HUES64 (cell line): ENCODE data around the gene CABLES1. TPM values are rescaled to one million over a fixed set of nuclear protein-coding genes. Genes with fewer than 3 reads are reported as not detected.
A peak's percentile ranks its signal among the peaks of the same experiment; 100 is the strongest.
"Not testable (repeated sequence)": the region's sequence is repeated elsewhere in the genome, so short reads cannot be mapped to it uniquely, and the experiment has no call there.

Experiments
- H3K27ac ChIP-seq: 2 replicates; pipeline ENCODE4 v1.7.0; 2013; ENCODE audit warnings: low read depth, low read length, inconsistent platforms
- H3K27me3 ChIP-seq: 2 replicates; pipeline ENCODE4 v1.6.1; 2013; ENCODE audit warnings: mild to moderate bottlenecking, low read length; ENCODE audit not compliant: insufficient read depth
- H3K36me3 ChIP-seq: 2 replicates; pipeline ENCODE4 v1.6.1; 2013; ENCODE audit warnings: mild to moderate bottlenecking, low read length; ENCODE audit not compliant: insufficient read depth
- H3K4me1 ChIP-seq: 2 replicates; pipeline ENCODE4 v1.6.1; 2013; ENCODE audit warnings: mild to moderate bottlenecking, low read length, moderate library complexity; ENCODE audit not compliant: insufficient read depth
- H3K4me3 ChIP-seq: 2 replicates; pipeline ENCODE4 v1.5.1; 2013; ENCODE audit warnings: mild to moderate bottlenecking, low read length, moderate library complexity
- H3K9ac ChIP-seq: 2 replicates; pipeline ENCODE4 v1.6.1; 2013; ENCODE audit warnings: mild to moderate bottlenecking, low read depth, low read length
- H3K9me3 ChIP-seq: 2 replicates; pipeline ENCODE4 v1.6.1; 2013; ENCODE audit warnings: low read depth, low read length; ENCODE audit not compliant: insufficient read depth
- WGBS: fragments of 150-250, 120-280 bp; methylation state at CpG from one replicate; pipeline ENCODE4 v1.1.7; 2013; ENCODE audit warnings: missing lambda C conversion rate; 5-methylcytosine and 5-hydroxymethylcytosine counted together
- polyA plus RNA-seq, 2 experiments: library from polyadenylated mRNA; stranded (reverse); fragments of 50-300 nt; gene quantifications; one replicate each; pipeline ENCODE4 v1.2.3, GENCODE V29; 2013

Gene CABLES1, protein sequence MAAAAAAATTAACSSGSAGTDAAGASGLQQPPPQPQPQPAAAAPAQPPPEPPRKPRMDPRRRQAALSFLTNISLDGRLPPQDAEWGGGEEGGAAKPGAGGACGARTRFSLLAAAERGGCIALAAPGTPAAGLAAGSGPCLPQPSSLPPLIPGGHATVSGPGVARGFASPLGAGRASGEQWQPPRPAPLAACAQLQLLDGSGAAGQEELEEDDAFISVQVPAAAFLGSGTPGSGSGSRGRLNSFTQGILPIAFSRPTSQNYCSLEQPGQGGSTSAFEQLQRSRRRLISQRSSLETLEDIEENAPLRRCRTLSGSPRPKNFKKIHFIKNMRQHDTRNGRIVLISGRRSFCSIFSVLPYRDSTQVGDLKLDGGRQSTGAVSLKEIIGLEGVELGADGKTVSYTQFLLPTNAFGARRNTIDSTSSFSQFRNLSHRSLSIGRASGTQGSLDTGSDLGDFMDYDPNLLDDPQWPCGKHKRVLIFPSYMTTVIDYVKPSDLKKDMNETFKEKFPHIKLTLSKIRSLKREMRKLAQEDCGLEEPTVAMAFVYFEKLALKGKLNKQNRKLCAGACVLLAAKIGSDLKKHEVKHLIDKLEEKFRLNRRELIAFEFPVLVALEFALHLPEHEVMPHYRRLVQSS
- 10.4 TPM for polyA plus RNA-seq (2013, experiment 1 of 2)
- 10.8 TPM for polyA plus RNA-seq (2013, experiment 2 of 2)

DNA sequence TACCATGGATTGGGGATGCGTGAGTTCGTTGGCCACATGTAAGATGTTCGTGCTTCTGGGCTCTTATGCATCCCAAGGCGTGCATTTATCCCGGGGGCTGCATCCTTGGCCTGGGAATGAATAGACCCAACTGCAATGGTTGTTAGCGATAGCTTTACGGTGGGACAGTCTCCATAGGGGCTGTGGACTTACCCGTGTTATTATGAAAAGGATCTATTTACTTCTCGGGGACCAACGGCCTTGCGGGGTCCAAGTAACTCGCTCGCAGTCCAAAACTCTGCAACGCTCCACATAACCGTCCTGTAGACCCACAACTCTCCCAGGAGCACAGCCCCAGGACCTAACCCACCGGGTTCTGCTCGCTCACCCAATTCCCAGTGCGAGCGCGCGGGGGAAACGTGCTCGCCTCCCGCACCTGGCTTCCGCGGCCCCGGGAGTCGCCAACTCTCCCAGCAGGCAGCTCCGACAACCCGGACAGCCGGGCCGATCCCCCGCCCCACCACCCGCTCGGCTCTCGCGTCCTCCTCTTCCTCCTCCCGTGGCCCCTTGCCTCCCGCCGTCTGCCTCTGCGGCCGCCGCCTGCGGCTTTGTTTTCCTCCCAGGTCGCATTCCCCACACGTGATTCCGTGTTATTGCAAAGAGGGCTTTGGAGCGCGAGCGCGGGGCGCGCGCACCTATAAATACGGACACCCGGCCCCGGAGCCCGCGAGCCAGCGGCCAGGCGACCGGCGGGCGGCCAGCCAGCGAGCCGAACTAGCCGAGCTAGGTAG, at the start of gene CABLES1:
Gene CABLES1, plus strand, starts transcription at position 706 of the 770 bp plus-strand sequence. CDS start 278 bp downstream, outside the sequence.
- no peaks in the 10 kb centered on the region for H3K9me3 ChIP-seq
- peak within 1 kb of the TSS; percentile 85 for H3K9ac ChIP-seq
- peaks cover 42% of the 10 kb centered on the region for H3K4me1 ChIP-seq
- H3K27me3 ChIP-seq, result peaks cover 19% of the 10 kb centered on the region
- H3K36me3 ChIP-seq, result peaks cover 5% of the 10 kb centered on the region; the same call in 1 of the 2 replicates
- under 1% methylated on average over 67 of the region's 67 CpGs for WGBS
- H3K27ac ChIP-seq, result peak within 1 kb of the TSS; percentile 61
- peak within 1 kb of the TSS; percentile 75 for H3K4me3 ChIP-seq

DNA sequence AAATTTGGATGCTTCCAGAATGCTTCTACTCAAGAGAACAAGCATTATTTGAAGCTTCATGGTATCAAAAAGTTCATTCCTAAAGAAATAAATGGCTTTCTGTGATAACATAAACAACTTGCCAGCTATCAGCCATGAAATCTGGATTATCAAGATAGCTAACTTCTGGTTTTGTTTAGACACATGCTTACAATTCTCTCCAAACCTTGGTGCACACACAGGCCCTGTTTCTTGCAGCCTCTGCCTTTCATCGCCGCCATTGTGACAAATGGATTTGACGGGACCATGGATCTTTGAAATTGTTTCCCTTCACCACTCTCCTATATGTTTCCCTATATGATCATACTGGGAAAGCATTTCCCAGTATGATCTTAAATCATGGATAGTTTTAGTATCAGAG, 47.9 kb upstream of the CABLES1 start:
- H3K27ac ChIP-seq, result no peak overlapping the region
- no peaks in the 10 kb centered on the region for H3K27me3 ChIP-seq
- no peaks in the 10 kb centered on the region for H3K9me3 ChIP-seq
- H3K4me3 ChIP-seq, result no peak overlapping the region
- H3K4me1 ChIP-seq, result no peaks in the 10 kb centered on the region
- no peak overlapping the region for H3K9ac ChIP-seq
- 65% methylated on average over 3 of the region's 3 CpGs for WGBS
- no peaks in the 10 kb centered on the region for H3K36me3 ChIP-seq

DNA sequence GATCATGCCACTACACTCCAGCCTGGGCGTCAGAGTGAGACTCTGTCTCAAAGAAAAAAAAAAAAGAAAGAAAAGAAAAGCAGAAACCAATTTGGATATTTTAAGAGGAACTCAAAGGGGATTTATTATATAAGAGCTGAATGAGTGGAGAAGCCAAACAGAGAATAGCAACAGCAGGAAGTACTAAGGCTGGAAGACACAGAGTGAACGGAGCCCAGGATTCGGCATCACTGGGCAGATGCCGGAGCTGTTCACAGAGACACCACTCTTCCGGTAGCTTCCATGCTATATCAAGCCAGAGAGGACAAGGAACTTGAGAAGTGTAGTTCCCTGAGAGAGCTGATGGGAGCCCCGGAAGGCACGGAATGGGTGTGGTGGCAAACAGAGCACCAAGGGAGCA, 47.0 kb upstream of the CABLES1 start:
- H3K27me3 ChIP-seq, result no peaks in the 10 kb centered on the region
- H3K9ac ChIP-seq, result no peak overlapping the region
- no peaks in the 10 kb centered on the region for H3K36me3 ChIP-seq
- 94% methylated on average over 7 of the region's 7 CpGs for WGBS
- no peak overlapping the region for H3K4me3 ChIP-seq
- H3K27ac ChIP-seq, result no peak overlapping the region
- no peaks in the 10 kb centered on the region for H3K9me3 ChIP-seq
- no peaks in the 10 kb centered on the region for H3K4me1 ChIP-seq

DNA sequence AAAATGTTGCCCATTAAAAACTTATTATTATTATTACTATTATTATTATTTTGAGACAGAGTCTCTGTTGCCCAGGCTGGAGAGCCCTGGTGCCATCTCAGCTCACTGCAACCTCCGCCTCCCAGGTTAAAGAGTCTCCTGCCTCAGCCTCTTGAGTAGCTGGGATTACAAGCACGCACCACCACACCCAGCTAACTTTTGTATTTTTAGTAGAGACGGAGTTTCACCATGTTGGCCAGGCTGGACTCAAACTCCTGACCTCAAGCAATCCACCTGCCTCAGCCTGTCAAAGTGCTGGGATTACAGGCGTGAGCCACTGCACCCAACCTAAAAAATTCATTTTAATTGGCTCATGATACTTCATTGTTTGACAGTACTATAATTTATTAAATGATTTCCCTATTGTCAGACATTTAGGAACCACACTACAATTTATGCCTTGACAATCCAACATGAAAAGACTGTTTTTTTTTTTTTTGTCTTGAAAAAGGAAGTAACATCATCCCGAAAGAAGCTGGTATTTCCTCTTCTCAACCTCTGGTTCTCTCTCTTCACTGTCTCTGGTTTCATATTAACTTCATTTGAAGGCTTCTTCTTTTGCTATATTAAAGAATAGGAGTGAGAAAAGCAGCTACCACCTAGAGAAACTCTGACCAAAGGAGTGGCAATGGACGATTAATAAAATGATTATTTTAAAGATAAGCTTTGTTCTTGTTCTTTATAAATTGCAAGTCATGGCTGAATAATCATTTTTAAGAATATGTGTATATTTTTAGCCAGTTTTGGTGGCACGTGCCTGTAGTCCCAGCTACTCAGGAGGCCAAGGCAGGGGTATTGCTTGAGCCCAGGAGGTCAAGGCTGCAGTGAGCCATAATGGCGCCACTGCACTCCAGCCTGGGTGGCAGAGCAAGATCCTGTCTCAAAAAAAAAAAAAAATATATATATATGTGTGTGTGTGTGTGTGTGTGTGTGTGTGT, 44.0 kb upstream of the CABLES1 start:
- not testable (repeated sequence) for H3K9ac ChIP-seq, H3K9me3 ChIP-seq, H3K27ac ChIP-seq, H3K27me3 ChIP-seq, H3K36me3 ChIP-seq, H3K4me3 ChIP-seq
- peaks cover 13% of the 10 kb centered on the region for H3K4me1 ChIP-seq
- WGBS, result 87% methylated on average over 8 of the region's 8 CpGs

DNA sequence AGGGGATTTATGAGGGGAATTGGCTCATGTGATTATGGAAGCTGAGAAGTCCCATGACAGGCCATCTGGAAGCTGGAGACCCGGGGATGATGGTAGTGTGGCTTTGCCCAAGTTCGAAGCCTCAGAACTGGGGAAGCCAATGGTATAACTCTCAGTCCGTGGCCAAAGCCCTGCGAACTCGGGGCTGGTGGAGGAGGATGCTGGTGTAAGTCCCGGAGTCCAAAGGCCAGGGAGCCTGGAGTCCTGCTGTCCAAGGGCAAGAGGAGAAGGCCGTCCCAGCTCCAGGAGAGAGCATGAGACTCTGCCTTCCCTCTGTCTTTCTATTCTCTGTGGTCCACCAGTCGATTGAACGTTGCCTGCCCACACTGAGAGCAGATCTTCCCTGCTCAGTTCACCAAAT, 43.2 kb upstream of the CABLES1 start:
- H3K36me3 ChIP-seq, result no peaks in the 10 kb centered on the region
- no peak overlapping the region for H3K4me3 ChIP-seq
- no peak overlapping the region for H3K27ac ChIP-seq
- WGBS, result 94% methylated on average over 9 of the region's 9 CpGs
- 0 out of 2 replicates have a peak, but pooled peaks cover 3% of the 10 kb centered on the region for H3K27me3 ChIP-seq
- no peak overlapping the region for H3K9ac ChIP-seq
- H3K4me1 ChIP-seq, result peaks cover 13% of the 10 kb centered on the region
- no peaks in the 10 kb centered on the region for H3K9me3 ChIP-seq

DNA sequence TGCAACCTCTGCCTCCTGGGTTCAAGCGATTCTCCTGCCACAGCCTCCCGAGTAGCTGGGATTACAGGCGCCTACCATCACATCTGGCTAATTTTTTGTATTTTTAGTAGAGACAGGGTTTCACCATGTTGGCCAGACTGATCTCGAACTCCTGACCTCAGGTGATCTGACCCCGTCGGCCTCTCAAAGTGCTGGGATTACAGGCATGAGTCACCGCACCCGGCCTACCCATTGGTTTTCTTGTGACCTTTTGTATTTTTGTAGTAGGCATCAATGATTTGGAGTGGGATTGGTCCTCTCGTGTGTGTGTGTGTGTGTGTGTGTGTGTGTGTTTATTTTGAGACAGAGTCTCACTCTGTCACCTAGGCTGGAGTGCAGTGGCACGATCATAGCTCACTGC, 42.2 kb upstream of the CABLES1 start:
- peaks cover 13% of the 10 kb centered on the region for H3K4me1 ChIP-seq
- H3K9me3 ChIP-seq, H3K27me3 ChIP-seq, H3K36me3 ChIP-seq, H3K27ac ChIP-seq, H3K9ac ChIP-seq, H3K4me3 ChIP-seq: not testable (repeated sequence)
- 93% methylated on average over 10 of the region's 10 CpGs for WGBS

DNA sequence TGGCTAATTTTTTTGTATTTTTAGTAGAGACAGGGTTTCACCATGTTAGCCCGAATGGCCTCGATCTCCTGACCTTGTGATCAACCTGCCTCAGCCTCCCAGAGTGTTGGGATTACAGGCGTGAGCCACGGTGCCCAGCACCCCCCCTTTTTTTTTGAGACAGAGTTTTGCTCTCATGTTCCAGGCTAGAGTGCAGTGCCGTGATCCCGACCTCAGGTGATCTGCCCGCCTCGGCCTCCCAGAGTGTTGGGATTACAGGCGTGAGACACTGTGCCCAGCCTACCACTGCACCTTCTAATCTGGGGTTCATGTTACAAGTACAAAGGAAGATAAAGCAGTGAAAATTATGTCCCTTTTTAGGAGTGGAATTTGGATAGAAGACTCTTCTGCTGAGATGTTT, 41.5 kb upstream of the CABLES1 start:
- no peaks in the 10 kb centered on the region for H3K9me3 ChIP-seq
- 87% methylated on average over 9 of the region's 9 CpGs for WGBS

DNA sequence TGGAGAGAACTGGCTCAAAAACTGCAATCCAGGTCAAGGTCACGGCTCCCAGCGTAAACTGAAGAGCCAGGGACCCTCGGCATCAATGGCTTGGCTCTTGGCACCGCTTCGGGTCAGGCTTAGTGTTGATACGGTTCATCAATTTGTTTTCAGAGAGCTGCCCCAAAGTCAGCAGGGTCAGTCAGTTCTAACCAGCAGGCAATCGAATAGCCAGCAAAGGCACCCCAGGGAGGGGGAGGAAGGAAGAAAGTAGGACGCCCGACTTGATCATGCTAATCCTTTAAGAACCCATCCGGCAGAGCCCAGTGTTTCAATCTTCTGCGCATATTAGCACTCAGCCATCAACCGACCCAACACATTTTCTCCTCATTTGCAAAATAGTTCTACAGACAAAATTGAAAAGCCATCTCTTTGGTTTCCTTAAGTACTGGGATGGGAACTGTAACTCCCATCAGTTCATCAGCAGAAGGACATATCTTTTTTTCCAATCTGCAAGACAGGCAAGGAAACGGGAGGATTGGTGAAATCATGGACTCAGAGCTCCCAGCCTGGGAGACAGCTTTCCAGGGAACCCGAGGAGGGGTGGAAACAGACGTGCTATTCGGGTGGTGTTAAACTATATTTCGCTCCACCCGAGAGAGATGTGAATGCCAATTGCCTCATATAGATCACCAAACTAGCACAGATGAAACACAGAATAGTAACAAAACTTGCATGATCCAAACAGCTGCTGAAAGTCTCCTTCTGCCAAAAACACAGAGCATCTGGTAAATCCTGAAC, 40.7 kb upstream of the CABLES1 start:
- 0 out of 2 replicates have a peak, but pooled peaks cover 3% of the 10 kb centered on the region for H3K27me3 ChIP-seq
- no peaks in the 10 kb centered on the region for H3K36me3 ChIP-seq
- H3K27ac ChIP-seq, result peak overlapping the region; percentile 20; the same call in 1 of the 2 replicates
- no peaks in the 10 kb centered on the region for H3K9me3 ChIP-seq
- peaks cover 13% of the 10 kb centered on the region for H3K4me1 ChIP-seq
- no peak overlapping the region for H3K9ac ChIP-seq
- H3K4me3 ChIP-seq, result no peak overlapping the region
- 27% methylated on average over 18 of the region's 18 CpGs for WGBS

More for the DNA sequence above, 41.5 kb upstream of the CABLES1 start:
- Histone ChIP-seq H3K27ac (no peak overlapping the region), H3K4me1 (peaks cover 13% of the 10 kb centered on the region), H3K36me3 (no peaks in the 10 kb centered on the region), H3K4me3 (no peak overlapping the region), H3K9ac (no peak overlapping the region), H3K27me3 (0 out of 2 replicates have a peak, but pooled peaks cover 3% of the 10 kb centered on the region)

DNA sequence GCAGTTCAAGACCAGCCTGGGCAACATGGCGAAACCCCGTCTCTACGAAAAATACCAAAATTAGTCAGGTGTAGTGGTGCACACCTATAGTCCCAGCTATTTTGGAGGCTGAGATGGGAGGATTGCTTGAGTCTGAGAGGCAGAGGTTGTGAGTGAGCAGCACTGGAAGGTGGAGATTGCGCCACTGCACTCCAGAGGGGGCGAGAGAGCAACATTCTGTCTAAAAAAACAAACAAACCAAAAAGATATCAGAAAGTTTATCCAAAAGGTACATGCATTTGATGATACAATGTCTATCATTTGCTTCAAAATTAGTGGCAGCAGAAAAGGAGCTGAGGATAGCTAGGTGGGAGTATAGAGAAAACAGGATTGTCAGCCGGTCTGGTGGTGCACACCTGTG, 39.8 kb upstream of the CABLES1 start:
- H3K9me3 ChIP-seq, result no peaks in the 10 kb centered on the region
- no peak overlapping the region for H3K9ac ChIP-seq
- H3K4me3 ChIP-seq, result no peak overlapping the region
- H3K36me3 ChIP-seq, result no peaks in the 10 kb centered on the region
- H3K27ac ChIP-seq, result no peak overlapping the region
- 92% methylated on average over 4 of the region's 6 CpGs for WGBS
- 0 out of 2 replicates have a peak, but pooled peaks cover 3% of the 10 kb centered on the region for H3K27me3 ChIP-seq
- H3K4me1 ChIP-seq, result peaks cover 13% of the 10 kb centered on the region

DNA sequence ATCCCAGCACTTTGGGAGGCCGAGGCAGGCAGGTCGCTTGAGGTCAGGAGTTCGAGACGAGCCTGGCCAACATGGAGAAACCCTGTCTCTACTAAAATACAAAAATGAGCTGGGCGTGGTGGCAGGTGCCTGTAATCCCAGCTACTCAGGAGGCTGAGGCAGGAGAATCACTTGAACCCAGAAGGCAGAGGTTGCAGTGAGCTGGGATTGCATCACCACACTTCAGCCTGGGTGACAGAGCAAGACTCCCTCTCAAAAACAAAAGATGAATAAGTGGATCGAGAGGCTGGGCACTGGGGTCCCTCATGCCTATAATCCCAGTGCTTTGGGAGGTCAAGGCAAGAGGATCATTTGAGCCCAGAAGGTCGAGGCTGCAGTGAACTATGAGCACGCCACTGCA, 38.3 kb upstream of the CABLES1 start:
- H3K27ac ChIP-seq, H3K9me3 ChIP-seq, H3K27me3 ChIP-seq, H3K36me3 ChIP-seq, H3K9ac ChIP-seq, H3K4me3 ChIP-seq: not testable (repeated sequence)
- WGBS, result 92% methylated on average over 8 of the region's 8 CpGs
- H3K4me1 ChIP-seq, result peaks cover 13% of the 10 kb centered on the region
